SK-N-SH (cell line): ENCODE data around the gene PET100. TPM values are rescaled to one million over a fixed set of nuclear protein-coding genes. Genes with fewer than 3 reads are reported as not detected.

Experiments used
- CTCF ChIA-PET: fragments of 300-600, 350-600 bp; formaldehyde crosslinking; extraction: SDS; loops from one replicate; lab custom pipeline; 2021; lab: Yijun Ruan, JAX
- POLR2A ChIA-PET: fragments of 350-600 bp; sonication (Branson Sonifier 250); formaldehyde crosslinking; extraction: SDS; loops from one replicate; lab custom pipeline; 2020; ENCODE audit warnings: antibody characterized with exemption, inconsistent platforms; lab: Yijun Ruan, JAX
- DNase-seq: peaks from one replicate; pipeline ENCODE4 v3.0.0; 2012
- H2AFZ ChIP-seq: fragments of 200-600 bp; sonication (generic); 2 replicates; pipeline ENCODE4 v1.8.1; 2016; ENCODE audit warnings: antibody characterized with exemption, mild to moderate bottlenecking, low read depth
- H3F3A ChIP-seq: fragments of 200-600 bp; sonication (generic); replicated peaks from 2 replicates; pipeline ENCODE3; 2016; ENCODE audit warnings: antibody characterized with exemption, mild to moderate bottlenecking; ENCODE audit not compliant: insufficient read depth
- H3K27ac ChIP-seq, 2 experiments: fragments of 200-500 bp in 1 of 2; fragments of 200-600 bp in 1 of 2; sonication (Bioruptor generic) in 1 of 2; sonication (generic), shearing (Covaris generic) in 1 of 2; 2 replicates each; pipeline versions ENCODE4 v1.5.1 to v1.6.1; 2014 to 2016; ENCODE audit warnings: low read depth in 2 of 2, inconsistent platforms in 1 of 2, low read length in 1 of 2, mild to moderate bottlenecking in 1 of 2, mixed read lengths in 1 of 2
- H3K27me3 ChIP-seq: fragments of 200-600 bp; sonication (generic), shearing (Covaris generic); 2 replicates; pipeline ENCODE4 v1.6.1; 2016; ENCODE audit warnings: mixed run types; ENCODE audit not compliant: insufficient read depth
- H3K36me3 ChIP-seq, 2 experiments: fragments of 200-500 bp in 1 of 2; fragments of 200-600 bp in 1 of 2; sonication (Bioruptor generic) in 1 of 2; sonication (generic) in 1 of 2; replicated peaks in 1 of 2; 2 replicates each; pipeline versions ENCODE3 to v1.5.1; 2014 to 2016; ENCODE audit warnings: low read length in 1 of 2, mild to moderate bottlenecking in 1 of 2; ENCODE audit not compliant: insufficient read depth in 2 of 2, control insufficient read depth in 1 of 2
- H3K4me1 ChIP-seq, 2 experiments: fragments of 200-500 bp in 1 of 2; fragments of 200-600 bp in 1 of 2; sonication (Bioruptor generic) in 1 of 2; sonication (generic), shearing (Covaris generic) in 1 of 2; 2 replicates each; pipeline versions ENCODE4 v1.5.1 to v1.6.1; 2014 to 2016; ENCODE audit warnings: low read depth in 1 of 2, low read length in 1 of 2, mixed run types in 1 of 2; ENCODE audit not compliant: insufficient read depth in 2 of 2, control insufficient read depth in 1 of 2
- H3K4me2 ChIP-seq: fragments of 200-600 bp; sonication (generic), shearing (Covaris generic); 2 replicates; pipeline ENCODE4 v1.6.1; 2017; ENCODE audit warnings: mixed run types
- H3K4me3 ChIP-seq, 2 experiments: fragments of 200-500 bp in 1 of 2; fragments of 200-600 bp in 1 of 2; sonication (Bioruptor generic) in 1 of 2; sonication (generic), shearing (Covaris generic) in 1 of 2; 2 replicates each; pipeline versions ENCODE4 v1.5.1 to v1.8.1; 2014 to 2016; ENCODE audit warnings: low read depth in 2 of 2, inconsistent platforms in 1 of 2, low read length in 1 of 2, mild to moderate bottlenecking in 1 of 2, mixed read lengths in 1 of 2, moderate library complexity in 1 of 2
- H3K79me2 ChIP-seq: fragments of 200-600 bp; sonication (generic); 2 replicates; pipeline ENCODE4 v1.8.1; 2017; ENCODE audit warnings: mild to moderate bottlenecking; ENCODE audit not compliant: insufficient read depth
- H3K9ac ChIP-seq: fragments of 200-600 bp; sonication (generic); 2 replicates; pipeline ENCODE4 v1.6.1; 2017; ENCODE audit warnings: mixed run types
- H3K9me2 ChIP-seq: fragments of 200-600 bp; sonication (generic); 2 replicates; pipeline ENCODE4 v1.6.1; 2017; ENCODE audit warnings: mixed run types
- H3K9me3 ChIP-seq: fragments of 200-600 bp; sonication (generic); 2 replicates; pipeline ENCODE4 v1.6.1; 2017; ENCODE audit warnings: mixed run types, mild to moderate bottlenecking, moderate library complexity
- H4K20me1 ChIP-seq: fragments of 200-600 bp; sonication (generic); 2 replicates; pipeline ENCODE4 v1.6.1; 2017; ENCODE audit warnings: mild to moderate bottlenecking, mixed run types; ENCODE audit not compliant: insufficient read depth
- CHD2 ChIP-seq: fragments of 150-350 bp; IDR thresholded peaks from 2 replicates; pipeline ENCODE4 v1.6.1; 2018; ENCODE audit warnings: low read length; ENCODE audit not compliant: partially characterized antibody
- CTCF ChIP-seq: fragments of 200-600 bp; sonication (generic); IDR thresholded peaks from 2 replicates; pipeline ENCODE4 v1.6.1; 2017; ENCODE audit warnings: antibody characterized with exemption, mild to moderate bottlenecking, moderate library complexity
- EZH2phosphoT487 ChIP-seq: fragments of 200-600 bp; sonication (generic); IDR thresholded peaks from 2 replicates; pipeline ENCODE4 v1.6.1; 2017; ENCODE audit warnings: low read depth, mixed run types, mild to moderate bottlenecking, antibody characterized with exemption, moderate library complexity, borderline replicate concordance
- FOSL2 ChIP-seq: IDR thresholded peaks from 2 replicates; pipeline ENCODE4 v1.4.0; 2012; ENCODE audit warnings: low read depth, mild to moderate bottlenecking, moderate library complexity, borderline replicate concordance
- FOXM1 ChIP-seq: IDR thresholded peaks from 2 replicates; pipeline ENCODE4 v1.4.0; 2012; ENCODE audit warnings: low read depth, mild to moderate bottlenecking
- GATA2 ChIP-seq: sonication (generic); formaldehyde crosslinking; IDR thresholded peaks from 2 replicates; pipeline ENCODE4 v1.5.0; 2020; ENCODE audit warnings: mild to moderate bottlenecking, missing genetic modification reagents
- MAX ChIP-seq: IDR thresholded peaks from 2 replicates; pipeline ENCODE4 v1.4.0; 2012; ENCODE audit warnings: low read depth
- MXI1 ChIP-seq: IDR thresholded peaks from 2 replicates; pipeline ENCODE4 v1.6.1; 2012; ENCODE audit warnings: mild to moderate bottlenecking, low read depth, low read length, improper control_type of control experiment
- POLR2AphosphoS5 ChIP-seq: IDR thresholded peaks from 2 replicates; pipeline ENCODE4 v1.6.1; 2012; ENCODE audit warnings: low read depth, low read length
- REST ChIP-seq: IDR thresholded peaks from 2 replicates; pipeline ENCODE4 v1.6.1; 2012; ENCODE audit warnings: mild to moderate bottlenecking, low read depth, low read length, moderate library complexity
- RXRA ChIP-seq: IDR thresholded peaks from 2 replicates; pipeline ENCODE4 v1.4.0; 2012; ENCODE audit warnings: low read depth, mild to moderate bottlenecking, borderline replicate concordance
- SIN3A ChIP-seq: IDR thresholded peaks from 2 replicates; pipeline ENCODE4 v1.6.1; 2012; ENCODE audit warnings: low read depth, mild to moderate bottlenecking, low read length, moderate library complexity, borderline replicate concordance
- SMC3 ChIP-seq: IDR thresholded peaks from 2 replicates; pipeline ENCODE4 v1.6.1; 2012; ENCODE audit warnings: low read depth, low read length, improper control_type of control experiment
- TEAD4 ChIP-seq: IDR thresholded peaks from 2 replicates; pipeline ENCODE4 v1.4.0; 2012; ENCODE audit warnings: mild to moderate bottlenecking, borderline replicate concordance; ENCODE audit not compliant: insufficient read depth
- YY1 ChIP-seq: IDR thresholded peaks from 2 replicates; pipeline ENCODE4 v1.4.0; 2012; ENCODE audit warnings: low read depth, mild to moderate bottlenecking
- WGBS: methylation state at CpG from one replicate; pipeline ENCODE4 v1.1.6; 2017; ENCODE audit warnings: low lambda C conversion rate; 5-methylcytosine and 5-hydroxymethylcytosine counted together
- polyA plus RNA-seq, 3 experiments: library from polyadenylated mRNA; depleted of rRNA; stranded (reverse); fragments of >200 nt; gene quantifications; 2 replicates each; pipeline ENCODE4 v1.2.3, GENCODE V29; 2012

The PET100 gene
- polyA plus RNA-seq, 1 of the 3 experiments (the other 2 are of a cell fraction), result 48.1 TPM

- TF ChIP-seq REST, result no peak
- peak; percentile 81; the same call in 1 of the 2 replicates for TF ChIP-seq MXI1
- no peak for TF ChIP-seq SIN3A
- TF ChIP-seq CTCF, result no peak
- peak; percentile 68 for TF ChIP-seq MAX
- no peak for TF ChIP-seq FOXM1
- TF ChIP-seq EZH2phosphoT487, result no peak
- TF ChIP-seq FOSL2, result no peak
- TF ChIP-seq SMC3, result no peak
- peak; percentile 91 for TF ChIP-seq YY1
Measured at GRCh38 chr19:7629347-7630054, at the start of gene PET100, which contains the start of gene XAB2 (continued).

- Histone ChIP-seq H3K4me1 (no peaks in the 10 kb centered on the region), H3K36me3 (no peaks in the 10 kb centered on the region)
- 18% methylated on average over 11 of the region's 11 CpGs for WGBS
- TF ChIP-seq CHD2 (no peak), POLR2AphosphoS5 (no peak), TEAD4 (no peak), RXRA (no peak), GATA2 (no peak)
- TF ChIP-seq, all 33 proteins: peak for 0
- DNase-seq, result no peak
- H3K9me2 ChIP-seq, result no peaks in the 10 kb centered on the region
- H2AFZ ChIP-seq, result no peak overlapping the region
- CTCF ChIA-PET, result interaction anchor here (1.6 to 3.1 kb wide), 2 partner anchors 14 to 98 kb away, joined by 6 to 20 read pairs; partner anchors contain the start of gene TRAPPC5
- H3K4me3 ChIP-seq, result no peak overlapping the region
- no peaks in the 10 kb centered on the region for H3K79me2 ChIP-seq
- H3F3A ChIP-seq, result no peaks in the 10 kb centered on the region
- no peaks in the 10 kb centered on the region for H3K9me3 ChIP-seq
- H3K27ac ChIP-seq, result no peak overlapping the region
- H3K4me2 ChIP-seq, result no peak overlapping the region
- POLR2A ChIA-PET, result no interaction called here
- no peaks in the 10 kb centered on the region for H4K20me1 ChIP-seq
- H3K27me3 ChIP-seq, result peaks cover 59% of the 10 kb centered on the region
- H3K9ac ChIP-seq, result no peak overlapping the region
Measured at GRCh38 chr19:7582446-7582845, 47.1 kb upstream of the PET100 start.
